HG03439 (cell line): ENCODE measurements around the gene BLID.

Experiments used
- ATAC-seq: cut with Tn5 transposase; IDR thresholded peaks from one replicate; pipeline ENCODE4 v1.9.1; 2021; ENCODE audit warnings: mild to moderate bottlenecking, moderate library complexity; ENCODE audit not compliant: unreplicated experiment

BLID gene

DNA sequence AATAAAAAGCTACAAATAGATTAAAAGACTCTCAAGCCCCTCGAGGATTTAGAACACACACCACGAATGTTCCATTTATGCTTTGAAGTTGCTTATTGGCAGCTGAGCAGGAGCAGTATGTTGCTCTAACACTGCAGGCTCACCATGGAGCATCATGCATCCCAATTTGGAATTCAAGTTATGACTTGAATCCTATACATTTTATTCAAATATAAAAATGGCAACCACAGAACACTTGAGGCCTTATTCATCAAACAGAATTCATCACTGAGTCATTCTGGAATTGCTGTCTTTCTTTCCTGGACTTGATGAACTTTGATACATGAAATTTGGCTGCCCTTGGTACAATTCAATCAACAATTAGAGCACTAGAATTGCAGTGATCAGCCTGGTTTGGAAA, 24.5 kb upstream of the BLID start:
- no peak for ATAC-seq

DNA sequence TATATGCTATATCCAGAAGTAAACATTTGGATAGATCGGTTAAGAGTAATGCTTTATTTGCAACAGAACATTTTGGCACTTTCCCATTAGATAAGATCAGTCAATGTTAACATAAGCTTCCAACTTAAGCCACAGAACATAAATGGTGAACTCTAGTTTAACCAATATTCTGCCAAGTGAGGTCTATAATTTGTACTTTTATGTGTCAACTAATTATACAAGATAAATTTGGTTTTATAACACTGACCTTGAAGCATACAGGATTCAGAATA, 23.5 kb upstream of the BLID start:
- ATAC-seq = no peak

DNA sequence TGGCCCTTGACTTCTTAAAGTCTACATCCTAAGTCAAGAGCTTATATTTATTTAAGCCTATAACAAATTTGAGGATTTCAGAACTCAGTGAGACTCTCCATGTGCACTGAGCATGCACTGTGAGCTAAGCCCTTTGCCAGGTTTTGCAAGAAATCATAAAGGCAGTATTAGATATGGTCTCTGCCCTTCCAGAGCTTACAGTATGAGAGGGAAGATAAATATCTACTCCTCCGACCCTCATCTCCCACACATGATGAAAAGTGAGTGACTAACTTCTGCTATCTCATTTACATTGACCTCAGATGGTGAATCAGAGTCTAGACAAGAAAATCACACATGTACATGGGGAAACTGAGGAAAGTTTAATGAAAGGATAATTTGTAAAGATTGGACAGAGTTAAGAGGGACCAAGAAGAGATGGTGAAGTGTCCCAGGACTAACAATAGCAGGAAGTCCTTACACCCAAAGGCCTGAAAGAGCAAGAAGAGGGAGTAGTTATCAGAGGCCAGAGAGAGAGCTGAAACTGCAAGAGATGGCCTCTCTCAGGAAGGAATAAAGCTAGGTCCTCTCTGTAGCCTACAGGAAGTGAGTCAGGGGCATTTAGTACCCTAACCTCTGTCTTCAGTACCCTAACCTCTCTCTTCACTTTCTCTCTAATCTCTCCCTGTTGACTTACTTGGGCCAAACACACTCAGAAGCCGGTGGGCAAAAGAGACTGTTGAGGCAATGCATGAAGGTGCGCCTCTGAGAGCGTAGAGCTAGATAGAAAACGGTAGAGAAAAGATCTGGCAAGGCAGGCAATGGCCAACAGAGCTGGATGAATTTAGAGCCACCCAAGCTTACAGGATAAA, 23.0 kb upstream of the BLID start:
- ATAC-seq = no peak

DNA sequence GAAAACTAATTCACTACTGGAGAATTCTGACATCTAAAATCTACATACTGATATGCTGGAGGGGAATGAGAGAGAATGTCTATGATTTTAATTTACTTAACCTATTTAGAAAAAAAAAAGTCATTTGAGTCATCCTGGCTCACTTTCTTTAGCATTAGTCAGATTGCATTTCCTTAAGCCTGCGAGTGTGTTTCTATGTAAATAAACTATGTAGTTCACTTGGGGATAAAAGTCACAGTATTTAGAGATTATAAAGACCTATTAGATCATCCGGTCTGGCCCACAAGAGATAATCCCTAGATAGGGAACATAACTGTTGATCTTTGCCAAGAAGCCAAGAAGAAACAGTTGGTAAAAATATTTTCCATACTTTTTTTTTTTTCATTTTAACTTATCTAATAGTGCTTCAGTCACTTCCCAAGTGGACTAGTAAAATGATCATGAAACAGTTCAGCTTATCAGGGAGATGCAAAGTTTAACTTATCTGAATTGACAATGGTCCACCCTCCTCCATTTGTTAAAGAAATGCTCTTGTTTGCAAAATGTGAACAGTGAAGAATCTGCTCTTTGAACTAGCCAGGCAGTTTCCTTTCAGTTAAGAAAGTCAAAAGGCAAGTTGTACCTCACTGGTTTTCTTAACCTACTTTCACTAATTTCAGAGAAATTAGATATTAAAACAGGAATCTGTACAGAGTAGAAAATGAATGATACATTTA, 21.2 kb upstream of the BLID start:
- ATAC-seq = no peak

DNA sequence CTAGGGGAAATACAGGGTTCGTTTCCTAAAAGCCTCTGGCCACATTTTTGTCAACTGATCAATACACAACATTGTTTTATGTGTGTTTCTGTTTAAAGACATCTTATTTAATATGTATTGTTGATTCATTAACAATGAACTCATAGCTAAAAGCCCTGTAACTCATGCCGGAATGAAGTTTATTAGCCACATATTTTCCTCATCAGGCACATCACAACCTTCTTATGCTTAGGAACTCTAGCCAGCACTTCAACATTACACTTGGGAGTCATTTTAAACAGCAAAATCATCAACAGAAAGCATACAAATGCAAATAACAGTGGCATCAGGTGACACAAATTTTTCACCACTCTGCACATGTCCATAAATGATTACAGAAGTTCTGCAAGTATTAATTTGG, 15.1 kb upstream of the BLID start:
- ATAC-seq = no peak

DNA sequence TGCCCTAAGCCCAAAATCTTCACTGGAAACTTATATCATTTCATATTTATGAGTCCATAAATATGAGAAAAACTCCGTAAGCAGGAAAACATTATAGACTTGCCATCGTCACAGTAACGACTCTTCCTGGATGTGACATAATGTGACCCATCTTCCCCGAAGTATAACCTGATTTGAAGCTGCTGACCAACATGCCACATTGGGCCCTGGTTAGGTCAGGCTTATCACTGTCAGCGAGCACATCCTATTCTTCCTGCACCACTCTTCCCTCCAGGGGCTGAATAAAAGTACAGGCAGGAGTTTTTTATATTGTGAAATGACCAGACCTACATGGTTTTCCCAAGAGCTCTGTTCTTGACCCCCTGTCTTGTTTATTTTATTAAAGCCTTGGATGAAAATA, 12.1 kb upstream of the BLID start:
- ATAC-seq = no peak

DNA sequence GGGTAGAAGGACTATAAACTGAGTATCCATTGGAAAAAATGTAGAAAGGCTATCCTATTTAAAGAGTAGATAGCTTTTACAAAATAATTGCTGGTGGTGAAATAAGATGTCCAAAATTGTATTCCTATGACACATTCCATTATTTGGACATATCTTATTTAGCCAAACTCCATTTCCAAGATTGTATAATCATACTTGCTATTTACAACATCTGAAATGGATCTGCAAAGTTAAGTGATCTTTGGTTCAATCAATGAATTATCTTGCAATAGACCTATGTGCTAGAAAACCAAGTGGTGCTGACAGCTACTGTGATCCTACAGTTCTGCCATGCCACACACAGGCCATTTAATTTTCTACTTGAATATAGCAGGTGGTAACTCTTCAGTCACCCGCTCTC, 11.0 kb upstream of the BLID start:
- ATAC-seq = no peak

DNA sequence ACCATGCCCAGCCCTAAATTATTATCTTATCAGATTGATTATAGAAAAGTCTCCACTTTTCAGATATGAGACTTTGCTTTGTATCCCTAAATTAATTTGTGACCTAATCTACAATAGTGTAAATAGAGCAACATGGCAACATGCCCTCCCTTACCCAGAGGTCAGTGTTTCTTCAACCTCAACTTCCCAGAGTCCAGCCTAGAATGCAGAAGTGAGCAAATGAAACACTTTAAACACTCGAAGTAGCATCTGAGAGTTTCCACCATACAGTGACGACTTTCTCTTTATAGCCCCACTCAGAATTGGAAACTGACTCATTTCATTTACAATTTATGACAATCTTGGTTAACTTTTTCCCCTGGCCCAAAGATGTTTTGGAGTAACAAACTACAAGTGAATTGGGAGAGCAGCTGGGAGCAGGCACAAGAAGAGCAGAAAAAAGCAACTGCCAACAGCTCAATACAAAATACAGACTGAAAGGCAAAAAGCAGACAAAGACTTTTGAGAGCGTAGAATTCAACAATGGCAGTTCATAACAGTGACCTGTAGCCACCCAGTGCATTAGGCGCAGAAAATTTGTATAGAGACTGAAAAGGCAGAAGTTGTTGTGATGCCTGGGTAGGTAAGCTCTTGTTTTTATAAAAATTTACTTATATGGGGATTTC, 10.1 kb upstream of the BLID start:
- ATAC-seq = no peak

DNA sequence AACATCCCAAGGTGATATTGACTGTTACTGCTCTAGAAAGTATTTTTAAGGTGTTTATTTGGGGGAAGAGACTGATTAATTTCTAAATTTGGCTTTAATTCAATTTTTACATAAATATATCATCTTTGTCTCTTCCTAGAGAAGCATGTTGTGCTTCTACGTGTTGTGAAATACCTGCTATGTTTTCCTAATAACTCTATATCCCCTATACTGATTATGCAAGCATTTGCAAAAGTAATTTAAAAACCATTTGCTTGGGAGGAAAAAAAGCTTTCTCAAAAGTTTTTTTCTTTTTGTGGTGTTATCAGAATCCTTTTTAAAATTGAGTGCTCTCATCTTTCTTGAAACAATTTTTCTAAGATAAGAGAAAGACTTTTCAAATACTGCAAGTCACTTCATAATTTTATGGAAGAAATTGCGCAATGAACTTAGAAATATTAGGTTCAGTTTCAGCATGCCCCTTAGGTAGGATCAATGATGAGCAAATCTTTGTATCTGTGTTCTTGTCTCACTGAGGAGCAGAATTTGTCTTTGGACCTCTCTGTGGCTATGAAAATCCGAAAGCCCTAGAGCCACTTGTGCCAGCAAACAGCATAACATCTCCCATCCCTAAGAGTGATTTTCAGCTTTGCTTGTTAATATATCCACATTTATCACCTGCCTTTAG, 7.4 kb upstream of the BLID start:
- ATAC-seq = no peak

DNA sequence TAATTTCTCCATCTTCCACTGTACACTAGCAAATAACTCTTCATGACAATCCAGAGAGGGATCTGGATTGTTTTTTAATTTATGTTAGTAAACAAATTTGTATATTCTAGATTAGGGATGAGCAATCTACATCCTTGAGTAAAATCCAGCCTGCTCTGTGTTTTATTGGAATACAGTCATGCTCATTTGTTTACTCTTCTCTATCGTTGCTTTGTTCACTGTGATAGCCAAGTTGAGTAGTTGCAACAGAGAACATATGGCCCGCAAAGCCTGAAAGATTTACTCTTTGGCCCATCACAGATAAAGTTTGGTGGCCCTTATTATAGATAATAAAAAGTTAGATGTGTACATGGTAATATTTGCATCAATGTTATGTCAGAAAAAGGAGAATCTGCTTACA, 6.2 kb upstream of the BLID start:
- ATAC-seq = no peak

DNA sequence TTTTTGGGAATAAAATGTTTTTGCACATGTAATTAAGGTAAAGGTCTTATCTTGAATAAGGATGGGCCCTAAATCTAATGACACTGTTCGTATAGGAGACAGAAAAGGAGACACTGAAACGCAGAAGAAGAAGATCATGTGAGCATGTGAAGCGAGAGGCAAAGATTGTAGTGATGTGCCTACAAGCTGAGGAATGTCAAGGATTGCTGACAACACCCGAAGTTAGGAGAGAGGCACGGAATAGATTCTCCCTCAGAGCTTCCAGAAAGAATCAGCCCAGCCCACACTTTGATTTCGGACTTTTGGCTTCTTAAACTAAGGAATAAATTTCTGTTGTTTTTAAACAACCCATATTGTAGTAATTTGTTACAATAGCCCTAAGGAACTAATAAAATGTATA, 4.1 kb upstream of the BLID start:
- ATAC-seq = no peak

DNA sequence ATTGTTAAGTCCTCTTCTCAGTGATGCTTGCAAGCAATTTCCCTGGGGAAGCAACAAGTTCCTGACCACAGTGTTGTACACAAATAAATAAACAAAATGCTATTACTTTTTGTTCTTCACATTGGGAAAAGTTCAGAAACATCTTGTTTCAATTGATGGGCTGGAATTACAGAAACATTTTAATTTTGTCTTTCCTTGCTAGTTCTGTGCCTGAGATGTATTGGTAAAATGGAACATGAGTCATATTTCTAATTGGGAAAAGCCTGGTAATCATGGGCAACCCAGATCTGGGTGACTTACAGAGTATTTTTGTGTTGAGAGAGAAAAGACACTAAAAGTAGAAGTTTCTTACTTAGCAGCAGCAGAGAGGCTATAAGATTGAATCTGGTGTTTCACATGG, 576 bp upstream of the BLID start:
- ATAC-seq = no peak

DNA sequence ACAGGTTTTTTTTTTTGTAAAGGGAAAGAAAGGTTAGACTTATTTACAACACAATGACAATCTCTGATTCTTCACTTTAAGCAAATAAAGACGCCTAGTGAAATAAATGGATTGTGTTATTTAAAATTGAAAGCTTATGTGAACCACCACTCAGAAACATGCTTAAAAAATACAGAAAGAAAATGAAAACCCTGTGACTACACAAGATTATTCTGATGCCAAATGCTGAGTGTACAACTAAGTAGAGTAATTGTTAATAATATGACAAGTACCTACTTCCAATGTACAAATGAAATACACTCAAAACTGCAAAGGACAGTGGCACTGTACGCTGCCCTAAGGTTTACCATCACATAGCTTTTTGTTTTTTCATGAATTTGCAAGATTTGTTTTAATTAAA, 1.0 kb downstream of the BLID start:
- no peak for ATAC-seq

DNA sequence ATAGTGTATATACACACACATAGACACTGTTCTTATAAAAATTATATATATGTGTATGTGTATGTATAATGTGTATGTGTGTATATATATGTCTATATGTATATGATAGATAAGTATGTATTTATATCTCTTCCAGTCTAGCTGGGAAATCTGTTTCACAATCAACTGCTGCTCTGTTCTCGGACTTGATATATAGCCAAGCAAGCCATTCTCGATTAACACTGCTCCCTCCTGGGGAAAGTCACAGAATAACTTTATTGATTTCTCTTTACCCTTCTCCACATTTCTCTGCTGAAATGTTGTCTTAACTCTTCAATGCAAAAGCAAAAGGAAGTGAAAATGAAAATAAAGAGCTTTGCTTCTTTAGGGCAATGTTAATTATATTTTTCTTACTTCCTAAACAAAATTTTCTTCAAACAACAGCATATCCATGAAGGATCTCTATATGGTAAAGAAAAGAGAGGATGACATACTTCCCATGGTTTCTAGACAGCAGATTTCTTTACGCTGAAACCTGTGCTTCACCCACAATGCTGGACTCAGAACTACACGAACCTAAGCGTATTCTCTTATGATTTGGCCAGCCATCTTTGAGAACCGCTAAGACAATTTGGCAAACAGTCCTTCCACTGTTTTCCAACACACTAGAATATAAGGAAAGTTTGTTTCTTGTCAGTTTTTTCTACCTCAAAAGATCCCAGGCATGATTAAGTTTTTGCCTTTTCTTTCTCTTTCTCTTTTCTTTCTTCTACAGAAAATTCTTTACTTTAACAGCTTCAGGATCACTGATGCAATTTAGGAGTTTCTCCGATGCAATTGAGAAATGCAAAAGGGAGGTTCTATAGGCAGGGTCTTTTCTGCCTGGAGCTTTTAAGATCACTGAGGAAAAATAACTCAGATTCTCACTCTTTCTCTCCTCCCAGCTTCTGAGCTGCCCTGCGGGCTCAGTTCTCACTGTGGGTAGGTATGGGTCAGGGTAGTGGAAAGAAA, 1.9 kb downstream of the BLID start:
- no peak for ATAC-seq

DNA sequence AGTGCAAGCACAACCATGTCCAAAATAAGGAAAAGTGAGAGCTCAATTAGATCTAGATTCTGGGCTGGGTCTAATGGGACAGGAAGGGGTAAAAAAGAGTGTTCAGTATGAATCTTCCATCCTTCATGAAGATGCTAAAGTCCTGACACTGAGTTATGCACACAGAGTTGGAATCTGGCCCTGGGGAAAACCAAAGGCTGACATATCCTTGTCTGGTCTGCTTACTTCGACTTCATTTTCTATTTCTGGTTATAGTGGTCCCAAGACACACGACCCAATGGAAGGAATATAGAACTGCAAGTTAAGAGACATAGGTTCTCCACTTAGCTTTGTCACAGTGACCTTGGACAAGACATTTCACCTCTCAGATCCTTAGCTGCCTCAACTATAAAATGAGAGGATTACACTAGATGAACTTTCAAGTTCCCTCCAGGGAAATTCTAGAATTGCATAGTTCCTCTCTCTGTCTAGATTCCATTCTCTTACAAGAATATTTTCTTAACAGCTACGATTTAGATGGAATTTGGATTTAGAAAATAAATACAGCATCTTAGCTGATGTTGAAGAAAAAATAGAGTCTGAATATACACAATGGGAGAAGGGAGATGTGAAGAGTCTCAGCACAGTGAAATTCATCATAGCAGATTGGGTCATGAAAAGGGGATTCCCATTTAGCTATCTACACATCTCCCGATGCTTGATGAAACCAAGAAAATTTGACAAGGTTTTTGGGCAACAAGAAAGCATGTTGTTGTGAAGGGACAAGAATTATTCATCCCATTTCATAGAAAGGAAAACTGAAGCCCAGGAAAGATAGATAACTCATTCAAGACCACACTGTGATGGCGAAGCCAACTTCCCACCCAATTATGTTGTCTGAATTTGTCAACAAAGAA, 3.3 kb downstream of the BLID start:
- ATAC-seq = no peak

DNA sequence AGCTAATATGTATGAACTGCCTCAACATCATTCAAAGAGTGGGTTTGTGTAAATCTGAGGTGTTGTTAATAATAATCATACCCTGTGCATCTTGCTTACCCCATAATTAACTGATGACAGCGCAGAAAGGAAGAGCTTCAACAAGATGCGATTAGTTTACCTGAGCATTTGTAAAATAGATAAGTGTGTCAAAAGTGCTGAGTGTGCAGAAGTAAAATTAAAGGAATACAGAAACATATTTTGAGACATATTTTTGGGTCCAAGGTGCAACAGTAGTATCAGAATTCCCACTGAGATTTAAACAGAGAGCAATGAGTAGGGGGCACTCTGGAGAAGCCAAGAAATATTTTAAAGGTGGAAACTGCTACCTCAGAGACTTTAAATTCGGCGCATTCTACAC, 6.1 kb downstream of the BLID start:
- ATAC-seq = no peak

DNA sequence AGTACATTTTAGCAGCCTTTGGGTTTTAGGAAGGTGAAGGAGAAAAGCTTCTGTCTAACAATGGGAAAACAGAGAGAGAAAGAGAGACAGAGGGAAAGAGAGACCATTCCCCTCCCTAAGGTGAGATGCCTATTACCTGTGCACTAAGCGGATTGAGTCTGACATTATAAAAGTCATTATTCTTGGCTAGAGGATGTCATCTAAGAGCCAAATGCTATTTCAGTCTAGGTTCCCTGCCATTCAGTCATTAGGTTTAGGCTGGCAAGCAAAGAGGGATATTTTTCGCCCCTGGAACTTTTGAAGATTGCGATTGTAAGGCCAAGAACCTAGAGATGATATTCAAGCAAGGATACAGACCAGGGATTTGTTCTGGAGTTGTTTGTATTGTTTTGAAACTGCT, 7.2 kb downstream of the BLID start:
- ATAC-seq = no peak

DNA sequence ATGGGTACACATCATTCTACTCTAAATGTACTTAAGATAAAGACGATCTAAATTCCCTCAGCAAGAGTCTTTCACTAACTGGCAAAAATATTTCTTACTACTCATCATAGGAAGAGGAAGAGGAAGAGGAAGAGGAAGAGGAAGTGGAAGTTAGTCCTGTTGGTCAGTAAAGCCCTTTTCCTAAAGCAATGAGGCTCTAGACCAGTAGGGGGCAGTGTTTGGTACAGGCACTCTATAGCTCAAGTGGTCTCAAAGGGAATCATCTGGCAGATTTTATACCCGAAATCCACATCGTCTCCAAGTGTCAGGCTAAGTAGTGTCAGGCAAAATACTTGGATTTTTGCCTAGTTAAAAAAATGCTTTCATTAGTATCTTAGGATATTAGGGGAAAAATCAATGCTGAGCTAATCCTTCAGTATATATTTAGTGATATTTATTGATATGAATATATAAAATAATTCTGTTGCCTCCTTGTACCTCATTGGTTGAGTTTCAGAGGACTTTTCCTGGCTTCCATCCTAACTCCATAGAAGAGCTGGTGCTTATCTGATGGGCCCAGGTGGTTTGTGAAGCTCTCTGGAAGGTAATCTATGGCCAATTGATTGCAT, 7.7 kb downstream of the BLID start:
- no peak for ATAC-seq

DNA sequence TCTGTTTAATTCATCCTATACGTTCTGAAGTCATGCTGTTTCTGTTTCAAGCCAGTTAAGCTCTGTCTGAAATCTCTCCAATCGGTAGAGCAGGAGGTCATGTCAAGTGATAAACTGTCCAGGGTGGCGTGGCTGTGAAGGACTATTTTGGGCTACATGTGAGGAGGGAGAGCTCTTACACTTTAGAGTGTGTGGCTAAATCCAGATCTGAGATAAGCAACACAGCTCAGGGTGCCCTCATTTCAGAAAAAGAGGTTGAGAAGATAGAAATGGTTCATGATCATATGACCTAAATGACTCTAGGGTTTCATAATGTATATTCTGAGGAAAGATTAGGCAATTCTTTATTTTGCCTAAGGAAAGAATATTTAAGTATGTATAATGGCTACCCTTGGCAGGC, 8.4 kb downstream of the BLID start:
- no peak for ATAC-seq
